ENCODE results near the gene GRIK4.

Gene GRIK4

DNA sequence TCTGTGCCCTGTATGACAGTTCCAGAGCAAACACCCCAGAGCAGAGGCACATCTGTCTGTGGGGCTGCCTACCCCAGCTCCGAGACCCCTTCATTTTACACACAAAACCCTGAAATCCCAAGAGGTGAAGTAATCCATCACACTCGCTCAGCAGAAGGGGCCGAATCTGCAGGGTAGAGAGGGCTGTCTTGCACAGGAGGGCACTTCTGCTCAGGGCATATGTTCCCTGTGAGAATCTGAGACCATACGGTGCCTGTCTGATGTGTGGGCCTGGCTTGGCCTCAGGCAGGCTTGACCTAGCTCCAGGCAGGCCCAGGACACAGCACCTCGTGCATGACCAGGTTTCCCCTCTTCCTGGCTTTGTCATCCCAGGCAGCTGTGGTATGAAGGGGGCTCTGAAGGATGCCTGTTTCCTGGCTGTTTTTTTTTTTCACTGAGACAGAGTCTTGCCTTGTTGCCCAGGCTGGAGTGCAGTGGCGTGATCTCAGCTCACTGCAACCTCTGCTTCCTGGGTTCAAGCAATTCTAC, 37.2 kb downstream of the GRIK4 start:
- no peak for DNase-seq

GRCh38 chr11:120549346-120549745, 37.8 kb downstream of the GRIK4 start:
- no peak for DNase-seq

DNA sequence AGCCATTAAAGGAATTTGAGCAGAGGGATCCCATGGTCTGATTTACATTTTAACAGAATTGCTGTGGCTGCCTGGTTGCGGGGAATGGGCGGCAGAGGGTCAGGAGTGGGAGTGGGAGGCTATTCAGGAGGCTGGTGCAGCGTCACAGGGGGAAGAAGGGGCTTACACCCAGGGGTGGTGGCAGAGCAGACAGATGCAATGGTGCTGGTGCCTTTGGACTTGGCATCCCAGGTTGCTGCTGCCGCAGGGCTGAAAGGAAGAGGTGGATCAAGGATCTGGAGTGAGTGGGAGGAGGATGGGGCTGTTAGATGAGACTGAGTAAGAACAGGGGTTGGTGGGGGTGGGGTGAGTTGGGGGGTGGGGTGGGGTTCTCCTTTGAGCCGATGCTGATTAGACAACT, 38.5 kb downstream of the GRIK4 start:
- DNase-seq, result no peak

DNA sequence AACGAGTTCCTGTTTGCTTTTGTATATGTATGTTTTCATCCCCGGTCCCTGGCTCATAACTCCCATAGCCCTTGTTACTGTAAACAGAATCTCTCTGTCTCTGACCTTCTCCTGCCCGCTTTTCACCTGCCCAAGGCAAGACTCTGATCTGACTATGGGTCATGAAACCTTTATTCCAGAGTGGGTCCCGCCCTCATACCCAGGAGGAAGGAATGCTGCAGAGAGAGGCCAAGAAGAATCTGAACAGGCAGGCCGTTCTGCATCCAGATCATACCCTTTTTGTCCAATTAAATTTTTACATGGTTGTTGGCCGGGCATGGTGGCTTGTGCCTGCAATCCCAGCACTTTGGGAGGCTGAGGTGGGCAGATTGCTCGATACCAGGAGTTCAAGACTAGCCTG, 39.6 kb downstream of the GRIK4 start:
- no peak for DNase-seq

- DNase-seq, result no peak
Observed at GRCh38 chr11:120554766-120555432, 43.4 kb downstream of the GRIK4 start.

DNA sequence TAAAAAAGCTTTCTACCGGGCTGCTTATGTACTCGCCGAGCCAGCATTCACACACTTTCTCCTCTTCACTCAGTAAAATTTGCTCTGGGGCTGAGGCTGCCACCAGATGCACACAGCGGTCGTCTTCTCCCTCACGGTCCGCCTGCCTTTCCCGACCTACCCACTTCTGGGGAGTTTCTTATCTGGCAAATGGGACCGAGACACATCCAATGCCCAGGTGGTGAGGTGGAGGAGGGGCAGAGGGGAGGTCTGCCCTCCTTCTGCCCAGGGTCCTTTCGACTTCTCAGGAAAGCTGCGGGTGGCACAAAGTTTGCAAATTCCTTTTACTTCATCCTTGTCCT, 43.9 kb downstream of the GRIK4 start:
- DNase-seq, result no peak

GRCh38 chr11:120556797-120557196, 45.2 kb downstream of the GRIK4 start:
- DNase-seq, result no peak

- no peak for DNase-seq
Observed at GRCh38 chr11:120558744-120559431, 47.3 kb downstream of the GRIK4 start.

DNA sequence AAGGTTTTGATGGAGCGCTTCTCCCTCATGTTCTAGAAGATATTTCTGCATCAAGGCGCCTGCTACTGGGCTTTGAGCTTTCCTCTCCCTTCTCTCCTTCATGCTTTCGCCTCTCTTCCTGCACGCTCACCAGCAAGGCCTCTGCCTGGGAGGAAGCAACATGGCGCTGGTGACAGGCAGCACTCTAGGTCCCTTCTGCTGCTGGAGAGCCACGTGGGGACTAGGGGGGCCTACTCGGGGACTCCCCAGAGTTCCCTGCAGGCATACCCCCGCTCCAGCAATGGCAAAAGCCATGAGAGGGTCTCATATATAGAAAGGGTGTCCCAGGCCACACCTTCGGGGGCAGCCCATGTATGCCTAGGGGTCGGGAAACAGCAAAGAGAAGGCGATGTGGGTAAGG, 49.7 kb downstream of the GRIK4 start:
- DNase-seq, result no peak

- DNase-seq, result no peak
Observed at GRCh38 chr11:120562806-120563425, 51.4 kb downstream of the GRIK4 start.

- DNase-seq, result no peak
Observed at GRCh38 chr11:120563703-120564572, 52.4 kb downstream of the GRIK4 start.

- peak; percentile 39 to 45 for DNase-seq
Observed at GRCh38 chr11:120564573-120565311, 53.2 kb downstream of the GRIK4 start.

DNA sequence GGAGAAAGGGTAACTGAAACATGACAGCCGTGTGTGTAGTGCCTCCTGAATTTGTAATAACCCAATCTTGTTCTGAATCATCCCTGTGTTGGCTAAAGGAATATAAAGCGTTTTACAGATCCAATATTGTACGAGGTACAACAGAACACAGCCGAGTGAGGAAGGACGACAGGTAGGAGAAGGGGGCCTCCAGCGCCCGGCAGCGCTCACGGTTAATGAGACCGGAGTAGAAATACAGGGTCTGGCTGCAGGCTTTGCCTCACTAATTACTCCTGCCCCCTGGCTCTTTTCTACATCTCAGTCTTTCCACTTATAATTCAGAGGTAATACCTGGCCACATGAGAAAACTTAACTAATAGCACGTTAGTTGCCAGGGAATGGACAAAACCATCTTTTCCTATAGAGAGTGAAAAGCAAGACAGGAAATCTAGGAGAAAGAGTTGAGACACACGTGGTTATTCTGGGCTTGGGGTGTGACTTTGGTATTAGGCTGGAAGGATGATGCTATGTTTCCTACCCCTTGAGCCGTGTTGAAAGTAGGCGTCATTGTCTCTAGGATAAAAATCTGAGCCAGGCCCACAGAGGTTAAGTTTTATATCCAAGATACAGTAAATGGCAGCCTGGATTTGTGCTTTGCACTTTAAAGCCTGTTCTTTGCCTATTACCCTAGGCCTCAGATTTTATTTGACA, 54.1 kb downstream of the GRIK4 start:
- DNase-seq, result no peak

GRCh38 chr11:120566176-120566575, 54.6 kb downstream of the GRIK4 start:
- DNase-seq, result no peak

DNA sequence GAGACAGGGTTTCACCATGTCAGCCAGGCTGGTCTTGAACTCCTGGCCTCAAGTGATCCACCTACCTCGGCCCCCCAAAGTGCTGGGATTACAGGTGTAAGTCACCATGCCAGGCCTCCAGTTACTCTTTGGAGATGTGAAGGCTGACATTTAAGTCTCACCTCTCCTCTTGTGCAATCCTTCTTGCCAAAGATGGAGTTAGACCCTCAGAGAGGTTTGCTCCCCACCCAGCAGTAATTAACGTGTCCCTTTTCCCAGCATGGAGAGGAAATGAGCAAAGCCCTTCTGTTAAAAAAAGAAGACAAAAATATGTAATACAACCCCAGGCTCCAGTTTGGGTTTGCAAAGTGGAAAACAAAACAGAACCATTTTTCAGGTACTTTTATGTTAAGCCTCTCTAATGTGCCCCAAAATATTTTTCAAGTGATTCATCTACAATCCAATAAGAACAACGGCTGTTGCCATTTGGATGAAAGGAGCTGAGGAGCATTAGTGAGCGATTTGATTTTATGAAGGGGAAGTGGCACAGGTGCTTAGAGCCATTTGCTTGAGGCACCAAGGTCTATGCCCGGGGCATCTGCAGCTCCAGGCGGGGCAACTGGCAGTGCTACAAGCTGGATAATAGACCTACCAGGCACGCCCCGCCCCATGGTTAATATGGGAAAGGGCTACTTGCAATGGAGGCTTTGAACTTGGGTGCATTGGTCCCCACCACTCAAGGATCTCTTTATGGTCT, 57.2 kb downstream of the GRIK4 start:
- no peak for DNase-seq

GRCh38 chr11:120569861-120570260, 58.3 kb downstream of the GRIK4 start:
- DNase-seq, result no peak

DNA sequence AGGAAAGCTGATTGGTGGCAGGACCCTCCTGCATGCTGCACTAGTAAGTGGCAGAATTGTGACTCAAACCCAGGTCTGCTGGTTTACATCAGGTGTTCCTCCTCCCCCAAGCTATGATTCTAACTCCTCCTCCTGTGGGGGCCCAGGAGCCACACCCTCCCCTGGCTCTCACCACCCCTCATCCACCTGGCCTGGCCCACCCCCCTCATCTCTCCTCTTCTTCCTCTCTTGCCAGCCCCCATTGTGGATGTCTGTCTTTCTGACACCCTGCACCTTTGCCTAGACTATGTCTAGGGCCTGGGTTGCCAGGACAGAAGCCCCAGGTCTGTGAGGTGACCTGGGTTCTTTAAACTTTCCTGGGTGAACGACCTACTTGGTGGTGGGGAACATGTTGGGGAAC, 59.9 kb downstream of the GRIK4 start:
- DNase-seq, result no peak

DNA sequence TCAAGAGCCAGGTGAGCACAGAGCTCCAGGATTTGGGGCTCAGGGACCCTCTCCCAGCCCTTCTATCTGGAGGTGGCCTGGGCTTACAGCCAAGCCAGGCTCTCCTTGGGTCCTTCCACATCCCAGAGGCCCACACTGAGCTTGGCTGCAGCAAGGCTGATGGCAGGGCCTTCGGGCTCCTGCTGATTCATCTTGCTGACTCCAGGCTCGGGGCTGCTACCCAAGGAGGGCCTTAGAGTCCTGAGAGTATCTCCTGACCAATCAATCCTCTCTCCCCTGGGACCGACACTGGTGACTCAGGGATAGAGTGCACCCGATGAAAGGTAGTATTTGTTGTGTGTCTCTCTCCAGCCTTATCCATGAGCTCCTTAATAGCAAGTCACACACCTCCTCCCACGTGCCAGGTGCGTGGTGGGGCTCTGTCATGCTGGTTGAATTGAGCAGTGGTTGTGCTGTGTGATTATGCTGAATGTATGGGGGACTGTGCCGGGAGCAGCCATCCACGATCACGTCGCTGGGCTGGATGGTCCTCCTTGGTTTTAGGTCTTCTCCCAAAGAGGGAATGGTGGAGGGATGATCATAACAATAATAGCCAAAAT, 62.3 kb downstream of the GRIK4 start:
- DNase-seq, result no peak

DNA sequence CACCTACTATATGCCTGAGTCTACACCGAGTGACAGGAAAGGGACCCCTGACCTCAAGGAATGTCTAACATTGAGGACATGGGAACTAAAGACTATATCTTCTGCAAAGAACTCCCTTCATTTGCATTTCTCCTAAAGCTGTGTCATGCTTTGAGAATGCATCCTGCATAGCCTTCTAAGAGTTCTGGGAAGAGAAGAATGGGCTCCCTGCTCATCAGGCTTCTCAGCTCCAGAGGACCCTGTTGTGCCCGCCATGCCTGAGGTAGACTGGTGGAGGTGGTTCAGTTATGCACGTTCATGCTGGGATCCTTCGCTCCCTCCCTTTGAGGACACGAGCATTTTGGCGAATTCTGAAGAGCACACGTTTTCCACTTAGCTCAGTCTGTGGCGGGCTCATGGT, 63.3 kb downstream of the GRIK4 start:
- DNase-seq, result no peak

GRCh38 chr11:120575461-120575860, 63.9 kb downstream of the GRIK4 start:
- DNase-seq, result no peak

- DNase-seq, result no peak
Observed at GRCh38 chr11:120576606-120577005, 65.1 kb downstream of the GRIK4 start.
